GM10248 (cell line): ENCODE measurements around the gene PATJ.

Source experiments
- CTCF ChIA-PET: fragments of 300-600 bp; sonication (Branson Sonifier 250); formaldehyde crosslinking; extraction: SDS; loops from one replicate; lab custom pipeline; 2021; ENCODE audit warnings: antibody characterized with exemption; lab: Yijun Ruan, JAX
- POLR2A ChIA-PET: fragments of 350-650 bp; sonication (Branson Sonifier 250); formaldehyde crosslinking; extraction: SDS; loops from one replicate; lab custom pipeline; 2020; ENCODE audit warnings: antibody characterized with exemption; lab: Yijun Ruan, JAX
- DNase-seq: peaks from one replicate; pipeline ENCODE4 v3.0.0; 2012; ENCODE audit errors: extremely low spot score
- TF ChIP-seq, protein P1 (sequence below): IDR thresholded peaks from 2 replicates; pipeline ENCODE4 v1.5.1; 2012; ENCODE audit warnings: mild to moderate bottlenecking, low read depth; ENCODE audit errors: extremely low read depth, missing control alignments, control extremely low read depth

Gene PATJ

DNA sequence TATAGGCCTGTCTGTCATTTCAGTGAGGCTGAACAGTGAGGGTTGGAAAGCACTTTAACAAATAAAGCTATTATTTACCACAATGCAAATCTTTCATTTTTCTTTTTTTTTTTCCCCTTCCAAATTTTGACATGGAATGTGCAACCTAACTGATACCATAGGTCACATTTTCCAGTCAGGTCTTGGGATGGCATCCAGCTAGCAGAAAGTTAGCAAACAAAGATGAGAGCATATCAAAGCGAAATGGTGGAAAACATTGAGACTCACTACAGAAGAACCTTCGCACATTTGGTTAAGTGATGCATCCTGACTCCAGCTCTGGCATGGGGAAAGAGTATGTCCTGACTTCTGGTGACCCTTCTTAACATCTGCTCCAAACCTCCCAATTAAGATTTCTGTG, 347.3 kb downstream of the PATJ start:
- TF ChIP-seq, protein P1, sequence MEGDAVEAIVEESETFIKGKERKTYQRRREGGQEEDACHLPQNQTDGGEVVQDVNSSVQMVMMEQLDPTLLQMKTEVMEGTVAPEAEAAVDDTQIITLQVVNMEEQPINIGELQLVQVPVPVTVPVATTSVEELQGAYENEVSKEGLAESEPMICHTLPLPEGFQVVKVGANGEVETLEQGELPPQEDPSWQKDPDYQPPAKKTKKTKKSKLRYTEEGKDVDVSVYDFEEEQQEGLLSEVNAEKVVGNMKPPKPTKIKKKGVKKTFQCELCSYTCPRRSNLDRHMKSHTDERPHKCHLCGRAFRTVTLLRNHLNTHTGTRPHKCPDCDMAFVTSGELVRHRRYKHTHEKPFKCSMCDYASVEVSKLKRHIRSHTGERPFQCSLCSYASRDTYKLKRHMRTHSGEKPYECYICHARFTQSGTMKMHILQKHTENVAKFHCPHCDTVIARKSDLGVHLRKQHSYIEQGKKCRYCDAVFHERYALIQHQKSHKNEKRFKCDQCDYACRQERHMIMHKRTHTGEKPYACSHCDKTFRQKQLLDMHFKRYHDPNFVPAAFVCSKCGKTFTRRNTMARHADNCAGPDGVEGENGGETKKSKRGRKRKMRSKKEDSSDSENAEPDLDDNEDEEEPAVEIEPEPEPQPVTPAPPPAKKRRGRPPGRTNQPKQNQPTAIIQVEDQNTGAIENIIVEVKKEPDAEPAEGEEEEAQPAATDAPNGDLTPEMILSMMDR, result no peak
- POLR2A ChIA-PET, result no interaction called here
- no peak for DNase-seq
- CTCF ChIA-PET, result interaction anchor here (1.5 kb wide), 1 partner anchor 9 kb away, joined by 4 read pairs; no protein-coding TSS in a partner anchor

DNA sequence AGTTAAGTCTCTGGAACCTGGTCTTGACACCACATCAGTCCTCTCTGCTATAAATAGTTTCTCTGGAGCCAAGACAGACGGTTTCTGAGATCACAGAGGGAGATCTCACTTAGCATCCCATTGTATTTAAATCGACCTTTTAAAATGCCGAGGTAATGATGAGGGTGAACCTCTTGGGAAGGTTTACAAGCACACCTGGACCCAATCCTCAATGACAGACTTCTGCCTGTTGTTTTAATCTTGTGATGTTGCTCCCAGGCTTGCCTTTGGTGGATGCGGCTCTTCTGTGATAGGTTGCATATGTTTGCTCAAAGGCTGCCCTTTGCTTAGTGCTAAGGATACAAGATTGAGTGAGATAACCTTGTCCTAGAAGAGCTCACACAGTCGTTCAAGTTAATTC, 347.7 kb downstream of the PATJ start:
- TF ChIP-seq, protein P1, result no peak
- CTCF ChIA-PET, result interaction anchor here (0.5 to 1.5 kb wide), 4 partner anchors 10 to 60 kb away, joined by 3 to 4 read pairs (median 3); no protein-coding TSS in a partner anchor
- POLR2A ChIA-PET, result no interaction called here
- no peak for DNase-seq

DNA sequence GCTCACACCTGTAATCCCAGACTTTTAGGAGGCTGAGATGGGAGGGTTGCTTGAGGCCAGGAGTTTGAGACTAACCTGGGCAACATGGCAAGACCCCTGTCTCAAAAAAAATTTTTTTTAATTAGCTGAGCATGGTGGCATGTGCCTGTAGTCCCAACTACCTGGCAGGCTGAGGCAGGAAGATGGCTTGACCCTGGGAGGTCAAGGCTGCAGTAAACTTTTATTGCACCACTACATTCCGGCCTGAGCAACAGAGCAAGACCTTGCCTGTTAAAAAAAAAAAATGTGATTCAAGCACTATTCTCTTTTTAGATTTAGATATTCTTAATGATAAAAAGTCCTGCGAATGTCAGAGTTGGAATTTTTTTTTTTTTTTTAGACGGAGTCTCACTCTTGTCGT, 349.8 kb downstream of the PATJ start:
- TF ChIP-seq, protein P1, result no peak
- POLR2A ChIA-PET, result no interaction called here
- CTCF ChIA-PET, result interaction anchor here (1.3 to 6.1 kb wide), 2 partner anchors 8 to 11 kb away, joined by 3 to 55 read pairs; no protein-coding TSS in a partner anchor
- no peak for DNase-seq

DNA sequence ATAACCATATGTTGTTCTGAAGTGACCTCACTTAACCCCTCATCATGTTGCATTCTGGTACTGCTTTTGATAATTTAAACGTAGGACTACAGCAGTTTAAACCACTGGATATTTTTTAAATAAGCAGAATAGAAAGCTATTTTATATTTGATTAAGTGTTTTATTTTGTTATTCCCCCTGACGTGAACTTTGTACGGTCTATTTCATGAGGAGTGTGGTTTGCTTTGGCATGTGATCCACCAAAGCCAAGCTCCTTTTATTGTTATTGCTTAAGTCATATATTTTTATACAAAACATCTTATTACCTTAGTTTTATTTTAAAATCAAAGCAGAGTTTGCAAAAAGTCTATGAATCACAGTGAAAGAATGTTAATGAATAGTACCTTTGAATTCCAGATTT, 351.0 kb downstream of the PATJ start:
- DNase-seq, result no peak
- CTCF ChIA-PET, result interaction anchor here (0.8 to 6.1 kb wide), 7 partner anchors 9 to 47 kb away, joined by 3 to 55 read pairs (median 3); no protein-coding TSS in a partner anchor
- POLR2A ChIA-PET, result no interaction called here
- TF ChIP-seq, protein P1, result no peak

DNA sequence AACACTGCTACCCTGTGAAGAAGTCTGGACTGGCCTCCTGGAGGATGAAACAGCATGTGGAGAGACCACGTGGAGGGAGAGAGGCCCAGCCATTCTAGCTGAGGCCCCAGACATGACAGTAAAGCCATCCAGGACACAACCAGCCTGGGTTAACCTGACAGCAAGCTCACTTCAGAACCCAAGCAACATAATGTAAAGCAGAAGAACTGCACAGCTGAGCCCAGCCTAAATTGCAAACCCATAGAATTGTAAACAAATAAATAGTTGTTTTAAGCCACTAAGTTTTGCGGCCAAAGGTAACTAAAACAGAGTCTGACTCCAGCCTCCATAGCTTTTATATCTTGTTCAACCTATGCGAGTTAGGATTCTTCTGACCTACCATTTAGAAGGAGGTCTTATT, 355.2 kb downstream of the PATJ start:
- ChIA-PET POLR2A (no interaction called here), CTCF (interaction anchor here (1.4 to 6.1 kb wide), 3 partner anchors 10 to 46 kb away, joined by 4 to 55 read pairs (median 6); no protein-coding TSS in a partner anchor)
- DNase-seq, result no peak
- TF ChIP-seq, protein P1, result no peak

DNA sequence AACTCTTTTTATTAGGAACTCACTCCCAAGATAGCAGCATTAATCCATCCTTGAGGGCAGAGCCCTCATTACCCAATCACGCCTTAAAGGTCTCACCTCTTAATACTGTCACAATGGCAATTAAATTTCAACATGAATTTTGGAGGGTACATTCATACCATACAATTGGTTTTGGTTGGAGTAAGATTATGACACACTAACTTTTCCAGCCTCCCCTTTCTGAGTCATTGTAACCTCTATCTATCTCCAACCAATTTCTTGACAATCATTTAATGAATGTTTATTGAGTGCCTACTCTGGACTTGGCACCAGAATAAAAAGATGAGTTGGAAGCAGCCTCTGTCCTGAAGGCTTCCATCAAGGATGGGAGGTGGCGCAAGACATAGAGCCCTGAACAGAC, 358.2 kb downstream of the PATJ start:
- POLR2A ChIA-PET, result no interaction called here
- CTCF ChIA-PET, result no interaction called here
- TF ChIP-seq, protein P1, result no peak

More for the DNA sequence above, 358.2 kb downstream of the PATJ start:
- DNase-seq, result no peak
